Keratinocyte (primary cell): Measurements from ENCODE around the gene SEZ6. TPM values are rescaled to one million over a fixed set of nuclear protein-coding genes. Genes with fewer than 3 reads are reported as not detected.

Experiments used
- DNase-seq: peaks from one replicate; pipeline ENCODE4 v3.0.0-alpha.2; 2011; ENCODE audit warnings: low read depth, missing footprints, low spot score
- FAIRE-seq: peaks from 2 replicates; lab custom pipeline; 2011; peaks lifted over from hg19 to GRCh38; lab: Jason Lieb, UNC
- H2AFZ ChIP-seq: 2 replicates; pipeline ENCODE4 v1.6.0; 2012; ENCODE audit warnings: low read length, control low read depth, inconsistent platforms; ENCODE audit not compliant: control insufficient read depth
- H3K27ac ChIP-seq: 2 replicates; pipeline ENCODE4 v1.5.1; 2011; ENCODE audit warnings: low read length; ENCODE audit not compliant: control insufficient read depth, insufficient read depth
- H3K27me3 ChIP-seq: 3 replicates; pipeline ENCODE4 v1.6.0; 2011; ENCODE audit warnings: low read length; ENCODE audit not compliant: control insufficient read depth, insufficient read depth; ENCODE audit errors: extremely low read depth
- H3K36me3 ChIP-seq, 2 experiments: 2 replicates in 1 of 2; 3 replicates in 1 of 2; pipeline ENCODE4 v1.5.1; 2011; ENCODE audit warnings: low read length in 2 of 2, mild to moderate bottlenecking in 1 of 2; ENCODE audit not compliant: control insufficient read depth in 2 of 2, insufficient read depth in 2 of 2; ENCODE audit errors: extremely low read depth in 1 of 2
- H3K4me1 ChIP-seq: 3 replicates; pipeline ENCODE4 v1.5.1; 2011; ENCODE audit warnings: low read length; ENCODE audit not compliant: control insufficient read depth, insufficient read depth; ENCODE audit errors: extremely low read depth
- H3K4me2 ChIP-seq: 3 replicates; pipeline ENCODE4 v1.6.0; 2011; ENCODE audit warnings: low read depth, low read length; ENCODE audit not compliant: control insufficient read depth, insufficient read depth; ENCODE audit errors: extremely low read depth
- H3K4me3 ChIP-seq, 3 experiments: fragments of 200-600 bp in 1 of 3; sonication (generic) in 1 of 3; 2 replicates in 2 of 3; 3 replicates in 1 of 3; pipeline ENCODE4 v1.5.1; 2011 to 2016; ENCODE audit warnings: low read length in 3 of 3, mild to moderate bottlenecking in 3 of 3, control low read depth in 2 of 3, inconsistent platforms in 1 of 3, low read depth in 1 of 3, mixed read lengths in 1 of 3, mixed run types in 1 of 3, moderate library complexity in 1 of 3; ENCODE audit not compliant: control insufficient read depth in 2 of 3, insufficient read depth in 2 of 3; ENCODE audit errors: extremely low read depth in 1 of 3
- H3K79me2 ChIP-seq: 2 replicates; pipeline ENCODE4 v1.6.0; 2012; ENCODE audit warnings: low read length; ENCODE audit not compliant: control insufficient read depth, insufficient read depth
- H3K9ac ChIP-seq: 3 replicates; pipeline ENCODE4 v1.6.0; 2011; ENCODE audit warnings: low read length; ENCODE audit not compliant: control insufficient read depth, insufficient read depth; ENCODE audit errors: extremely low read depth
- H3K9me1 ChIP-seq: 3 replicates; pipeline ENCODE4 v1.6.0; 2011; ENCODE audit warnings: low read length; ENCODE audit not compliant: control insufficient read depth, insufficient read depth; ENCODE audit errors: extremely low read depth
- H3K9me3 ChIP-seq: 2 replicates; pipeline ENCODE4 v1.5.1; 2012; ENCODE audit warnings: low read depth, low read length; ENCODE audit not compliant: control insufficient read depth
- H4K20me1 ChIP-seq: 3 replicates; pipeline ENCODE4 v1.6.0; 2011; ENCODE audit warnings: low read length; ENCODE audit not compliant: control insufficient read depth, insufficient read depth; ENCODE audit errors: extremely low read depth
- EZH2 ChIP-seq: IDR thresholded peaks from one replicate; pipeline ENCODE4 v1.6.1; 2012; ENCODE audit warnings: inconsistent platforms, mild to moderate bottlenecking, low read length, moderate library complexity
- dilution Hi-C: fragments of 300-500 bp; cut with MboI; formaldehyde crosslinking; loops from one replicate; pipeline ENCODE4 v1.7.0; 2020; ENCODE audit warnings: low sequenced_read_pairs; ENCODE audit not compliant: extremely low pct_ligation_motif_present
- polyA plus RNA-seq, 5 experiments: library from polyadenylated mRNA; depleted of rRNA in 3 of 5; stranded (reverse) in 3 of 5; stranded (forward) in 1 of 5; unstranded in 1 of 5; fragments of >200 nt; gene quantifications; 1 replicate in 1 of 5; 2 replicates in 3 of 5; 3 replicates in 1 of 5; pipeline versions ENCODE4 v1.2.1 to v1.2.3, GENCODE V29; 2011 to 2012; ENCODE audit warnings: missing spikeins in 2 of 5, low read depth in 1 of 5, low replicate concordance in 1 of 5
- TF ChIP-seq, protein P1 (sequence below), 3 experiments: IDR thresholded peaks in 1 of 3; conservative IDR thresholded peaks in 1 of 3; optimal IDR thresholded peaks in 1 of 3; 2 replicates in 2 of 3; 3 replicates in 1 of 3; pipeline versions ENCODE3 to v1.5.1; 2011; ENCODE audit warnings: low read length in 3 of 3, mild to moderate bottlenecking in 3 of 3, moderate library complexity in 2 of 3, control low read depth in 1 of 3, inconsistent platforms in 1 of 3; ENCODE audit not compliant: insufficient read depth in 2 of 3; ENCODE audit errors: extremely low read depth in 1 of 3

The SEZ6 gene
- polyA plus RNA-seq, 1 donor (not counting 4 experiments of a cell fraction or from before 2014, with no cell fraction given): not detected

DNA sequence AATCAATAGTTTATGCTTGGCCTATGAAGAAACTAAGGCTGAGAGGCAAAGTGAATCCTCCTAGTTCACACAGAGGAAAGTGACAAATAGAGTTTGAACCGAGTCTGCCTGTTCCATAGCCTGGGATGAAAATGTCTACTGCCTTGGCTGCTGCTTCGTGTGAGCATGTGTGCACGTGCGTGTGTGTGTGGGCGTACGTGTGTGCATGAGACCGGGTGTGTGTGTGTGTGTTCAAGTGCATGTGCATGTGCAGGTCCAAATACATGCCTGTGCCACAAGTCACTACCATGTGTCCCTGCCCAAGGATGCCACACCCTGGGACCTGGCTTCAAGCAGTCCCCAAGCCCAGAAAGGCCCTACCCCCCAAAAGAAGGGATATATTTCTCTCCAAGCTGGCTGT is 13.6 kb downstream of the SEZ6 start:
- Histone ChIP-seq H3K27me3 (peaks cover 21% of the 10 kb centered on the region), H3K79me2 (no peaks in the 10 kb centered on the region), H3K4me3 (no peak overlapping the region), H2AFZ (no peak overlapping the region), H3K27ac (no peak overlapping the region), H3K4me2 (no peak overlapping the region), H4K20me1 (no peaks in the 10 kb centered on the region), H3K9me1 (no peaks in the 10 kb centered on the region), H3K4me1 (no peaks in the 10 kb centered on the region), H3K36me3 (no peaks in the 10 kb centered on the region), H3K9ac (no peak overlapping the region), H3K9me3 (no peaks in the 10 kb centered on the region)
- DNase-seq (no peak), FAIRE-seq (no peak)
- TF ChIP-seq, protein P1, sequence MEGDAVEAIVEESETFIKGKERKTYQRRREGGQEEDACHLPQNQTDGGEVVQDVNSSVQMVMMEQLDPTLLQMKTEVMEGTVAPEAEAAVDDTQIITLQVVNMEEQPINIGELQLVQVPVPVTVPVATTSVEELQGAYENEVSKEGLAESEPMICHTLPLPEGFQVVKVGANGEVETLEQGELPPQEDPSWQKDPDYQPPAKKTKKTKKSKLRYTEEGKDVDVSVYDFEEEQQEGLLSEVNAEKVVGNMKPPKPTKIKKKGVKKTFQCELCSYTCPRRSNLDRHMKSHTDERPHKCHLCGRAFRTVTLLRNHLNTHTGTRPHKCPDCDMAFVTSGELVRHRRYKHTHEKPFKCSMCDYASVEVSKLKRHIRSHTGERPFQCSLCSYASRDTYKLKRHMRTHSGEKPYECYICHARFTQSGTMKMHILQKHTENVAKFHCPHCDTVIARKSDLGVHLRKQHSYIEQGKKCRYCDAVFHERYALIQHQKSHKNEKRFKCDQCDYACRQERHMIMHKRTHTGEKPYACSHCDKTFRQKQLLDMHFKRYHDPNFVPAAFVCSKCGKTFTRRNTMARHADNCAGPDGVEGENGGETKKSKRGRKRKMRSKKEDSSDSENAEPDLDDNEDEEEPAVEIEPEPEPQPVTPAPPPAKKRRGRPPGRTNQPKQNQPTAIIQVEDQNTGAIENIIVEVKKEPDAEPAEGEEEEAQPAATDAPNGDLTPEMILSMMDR (optimal IDR thresholded peaks at IDR 0.05 in 1 of 3, IDR thresholded peaks at IDR 0.05 in 1 of 3, conservative IDR thresholded peaks at IDR 0.05 in 1 of 3; ENCODE audit: extremely low read depth in 1 of 3, insufficient read depth in 2 of 3, low read length in 3 of 3): no peak
- TF ChIP-seq EZH2: no peak
- dilution Hi-C loops: no loop called here

DNA sequence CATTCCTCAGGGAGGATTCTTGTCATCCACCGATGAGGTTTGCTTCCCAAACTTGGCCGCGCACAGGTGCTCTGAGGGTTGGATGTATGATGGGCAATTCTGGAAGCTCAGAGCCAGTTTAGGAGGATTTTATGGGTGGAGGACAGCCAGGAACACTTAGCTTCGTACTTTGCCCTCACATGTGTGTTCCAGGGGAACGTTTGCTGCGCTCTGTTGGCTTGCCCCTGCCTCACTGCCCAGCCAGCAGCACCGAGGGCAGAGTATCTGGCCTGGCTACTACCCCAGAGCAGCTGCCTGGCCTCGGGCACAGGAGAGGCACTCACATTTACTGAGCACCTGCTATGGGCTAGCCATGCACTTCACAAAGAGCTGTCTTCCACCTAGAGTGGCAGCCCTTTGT is 14.1 kb downstream of the SEZ6 start:
- DNase-seq: no peak
- FAIRE-seq: no peak

More for the DNA sequence above, 14.1 kb downstream of the SEZ6 start:
- peaks cover 18% of the 10 kb centered on the region for H3K27me3 ChIP-seq
- no peak overlapping the region for H2AFZ ChIP-seq
- H3K4me2 ChIP-seq: no peak overlapping the region
- no peak overlapping the region for H3K27ac ChIP-seq
- no peaks in the 10 kb centered on the region for H3K9me3 ChIP-seq
- no peak overlapping the region for H3K4me3 ChIP-seq
- H3K4me1 ChIP-seq: no peaks in the 10 kb centered on the region
- TF ChIP-seq, protein P1 (optimal IDR thresholded peaks at IDR 0.05 in 1 of 3, IDR thresholded peaks at IDR 0.05 in 1 of 3, conservative IDR thresholded peaks at IDR 0.05 in 1 of 3; ENCODE audit: extremely low read depth in 1 of 3, insufficient read depth in 2 of 3, low read length in 3 of 3): no peak
- no peaks in the 10 kb centered on the region for H3K9me1 ChIP-seq
- no peaks in the 10 kb centered on the region for H4K20me1 ChIP-seq
- dilution Hi-C loops: no loop called here
- no peaks in the 10 kb centered on the region for H3K36me3 ChIP-seq
- H3K9ac ChIP-seq: no peak overlapping the region
- H3K79me2 ChIP-seq: no peaks in the 10 kb centered on the region
